ENCODE results near the gene ITGA5. TPM values are rescaled to one million over a fixed set of nuclear protein-coding genes. Genes with fewer than 3 reads are reported as not detected.

Gene ITGA5
- total RNA-seq, 1 experiment from 2014 or later: 219 TPM

- no peak for DNase-seq (ENCODE audit: low spot score)
These were observed 11.5 kb upstream of the ITGA5 start for GRCh38 chr12:54430471-54431069.

GRCh38 chr12:54429014-54429471, 10.0 kb upstream of the ITGA5 start:
- DNase-seq (ENCODE audit: low spot score): no peak

- DNase-seq (ENCODE audit: low spot score): peak; percentile 82
These were observed 9.3 kb upstream of the ITGA5 start for GRCh38 chr12:54428050-54429013.

- DNase-seq (ENCODE audit: low spot score): no peak
These were observed 8.0 kb upstream of the ITGA5 start for GRCh38 chr12:54427106-54427505.

- DNase-seq (ENCODE audit: low spot score): no peak
These were observed 7.6 kb upstream of the ITGA5 start for GRCh38 chr12:54426690-54427089.

- DNase-seq (ENCODE audit: low spot score): no peak
These were observed 6.6 kb upstream of the ITGA5 start for GRCh38 chr12:54425702-54426101.

GRCh38 chr12:54424224-54424623, 5.2 kb upstream of the ITGA5 start:
- DNase-seq (ENCODE audit: low spot score): no peak

GRCh38 chr12:54423816-54424150, 4.7 kb upstream of the ITGA5 start:
- DNase-seq (ENCODE audit: low spot score): no peak

GRCh38 chr12:54421879-54422250, 2.8 kb upstream of the ITGA5 start:
- no peak for DNase-seq (ENCODE audit: low spot score)

- DNase-seq (ENCODE audit: low spot score): no peak
These were observed 2.3 kb upstream of the ITGA5 start for GRCh38 chr12:54421175-54421878.

- DNase-seq (ENCODE audit: low spot score): no peak
These were observed 1.7 kb upstream of the ITGA5 start for GRCh38 chr12:54420766-54421144.

GRCh38 chr12:54418441-54419087, 502 bp downstream of the ITGA5 start:
- no peak for DNase-seq (ENCODE audit: low spot score)

- DNase-seq (ENCODE audit: low spot score): no peak
These were observed 1.2 kb downstream of the ITGA5 start for GRCh38 chr12:54417712-54418440.

- no peak for DNase-seq (ENCODE audit: low spot score)
These were observed 2.1 kb downstream of the ITGA5 start for GRCh38 chr12:54416687-54417603.

GRCh38 chr12:54415221-54415929, 3.7 kb downstream of the ITGA5 start:
- no peak for DNase-seq (ENCODE audit: low spot score)

- peak; percentile 64 for DNase-seq (ENCODE audit: low spot score)
These were observed 5.5 kb downstream of the ITGA5 start for GRCh38 chr12:54413284-54414190.

GRCh38 chr12:54412786-54413185, 6.3 kb downstream of the ITGA5 start:
- DNase-seq (ENCODE audit: low spot score): no peak

GRCh38 chr12:54412348-54412747, 6.7 kb downstream of the ITGA5 start:
- no peak for DNase-seq (ENCODE audit: low spot score)
